NCI-H146 treated with DMSO at 0.1 percent for 48 hours (cell line): ENCODE results near the gene CDC40.
"Not testable (repeated sequence)": the region's sequence is repeated elsewhere in the genome, so short reads cannot be mapped to it uniquely, and the experiment has no call there.

Experiments used
- DNase-seq: peaks from one replicate; lab custom pipeline; 2025; ENCODE audit not compliant: unreplicated experiment; lab: John Stamatoyannopoulos, UW

The CDC40 gene

GRCh38 chr6:110198561-110198960 lies 18.3 kb downstream of the CDC40 start:
- DNase-seq, result no peak

- DNase-seq, result no peak
Observed at GRCh38 chr6:110201151-110201884, 21.1 kb downstream of the CDC40 start.

DNA sequence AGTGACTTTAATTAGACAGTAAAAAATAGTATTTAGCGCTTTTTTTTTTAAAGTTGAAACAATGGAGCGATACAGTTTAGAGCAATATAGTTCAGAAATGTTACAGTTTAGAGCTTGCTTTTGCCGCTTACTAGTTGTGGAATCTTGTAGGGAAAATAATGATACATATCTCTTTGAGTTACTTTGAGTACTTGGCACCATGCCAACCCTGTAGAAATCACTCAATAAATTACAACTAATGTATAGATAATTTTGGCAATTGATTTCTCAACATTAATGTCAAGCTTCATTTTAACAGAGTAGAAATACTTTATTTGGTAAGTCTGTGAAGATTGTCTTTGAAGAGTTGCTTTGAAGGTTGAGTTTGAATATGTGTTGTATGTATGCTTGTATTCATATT lies 27.4 kb downstream of the CDC40 start:
- DNase-seq, result no peak

DNA sequence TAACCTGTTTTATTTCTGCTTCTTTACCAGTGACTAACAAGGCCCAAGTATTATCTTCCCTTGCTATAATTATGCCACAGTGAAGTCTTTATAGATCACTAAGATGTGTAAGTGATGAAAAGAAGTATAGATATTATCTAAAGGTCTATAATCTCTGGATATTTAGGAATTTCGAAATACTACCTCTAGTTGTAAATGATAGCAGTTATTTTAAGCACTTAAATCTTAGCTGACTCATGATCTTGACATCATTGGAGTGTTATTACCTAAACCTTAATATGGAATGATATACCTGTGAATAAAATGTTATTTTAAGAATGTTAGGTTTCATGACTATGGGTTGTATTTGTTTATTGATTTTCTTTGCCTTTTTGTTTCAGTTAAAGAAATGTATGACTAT lies 31.5 kb downstream of the CDC40 start:
- DNase-seq, result no peak

DNA sequence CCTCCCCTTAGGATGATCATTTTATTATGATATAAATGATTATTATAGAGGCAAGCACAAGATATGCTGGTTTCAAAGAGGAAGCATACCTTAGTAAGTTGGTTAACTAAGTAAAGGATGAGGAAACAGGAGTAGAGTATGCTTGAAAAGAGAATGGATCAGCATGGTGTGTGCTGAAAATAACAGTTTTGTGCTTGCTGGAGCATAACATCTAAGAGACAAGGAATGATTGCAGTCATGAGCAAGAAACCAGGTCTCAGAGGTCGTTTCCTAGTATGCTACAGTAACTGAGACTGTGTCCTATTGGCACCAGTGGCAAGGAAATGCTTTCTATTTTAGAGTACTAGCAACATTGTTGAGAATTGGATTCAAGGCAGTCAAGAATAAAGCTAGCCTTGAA lies 34.1 kb downstream of the CDC40 start:
- no peak for DNase-seq

DNA sequence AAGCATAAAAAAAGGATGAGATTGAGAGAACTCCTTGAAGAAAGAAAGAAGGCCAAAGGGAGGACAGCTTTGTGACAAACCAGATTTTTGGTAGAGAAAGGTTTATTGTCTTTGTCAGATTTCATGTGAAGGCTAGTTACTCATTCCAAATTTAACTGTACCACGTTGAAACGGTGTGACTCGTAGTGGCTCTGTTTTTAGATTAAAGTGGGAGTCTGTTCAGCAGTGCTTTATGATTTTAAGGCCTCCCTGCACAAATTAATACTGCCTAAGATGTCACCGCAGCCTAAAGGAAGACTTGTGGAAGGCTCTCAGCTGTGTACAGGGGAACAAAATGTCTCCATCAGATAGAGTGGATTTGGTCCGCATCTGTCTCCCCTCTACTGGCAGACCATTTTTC lies 35.9 kb downstream of the CDC40 start:
- DNase-seq, result no peak

DNA sequence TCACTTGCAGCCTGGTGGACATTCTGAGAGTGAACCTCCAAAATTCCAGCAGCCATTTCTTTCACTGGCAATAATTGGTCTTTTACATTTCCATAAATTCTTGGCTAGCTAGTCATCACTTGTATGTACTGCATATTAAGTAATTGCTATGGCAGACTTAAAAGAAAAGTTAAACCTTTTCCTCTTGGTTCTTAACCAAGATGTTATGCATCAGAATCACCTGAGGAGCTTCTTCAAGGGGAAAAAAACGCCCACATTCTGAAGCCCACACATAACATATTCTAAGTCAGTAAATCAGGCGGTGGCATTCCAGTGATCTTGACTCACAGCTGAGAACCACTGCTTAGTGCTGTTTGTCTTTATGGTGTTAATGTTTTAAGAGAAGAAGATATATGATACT lies 37.0 kb downstream of the CDC40 start:
- no peak for DNase-seq

- no peak for DNase-seq
Observed at GRCh38 chr6:110221738-110222137, 41.5 kb downstream of the CDC40 start.

- DNase-seq, result no peak
Observed at GRCh38 chr6:110226261-110226660, 46.0 kb downstream of the CDC40 start.

GRCh38 chr6:110232450-110232849 lies 52.2 kb downstream of the CDC40 start:
- no peak for DNase-seq

- no peak for DNase-seq
Observed at GRCh38 chr6:110233770-110234374, 53.6 kb downstream of the CDC40 start.

DNA sequence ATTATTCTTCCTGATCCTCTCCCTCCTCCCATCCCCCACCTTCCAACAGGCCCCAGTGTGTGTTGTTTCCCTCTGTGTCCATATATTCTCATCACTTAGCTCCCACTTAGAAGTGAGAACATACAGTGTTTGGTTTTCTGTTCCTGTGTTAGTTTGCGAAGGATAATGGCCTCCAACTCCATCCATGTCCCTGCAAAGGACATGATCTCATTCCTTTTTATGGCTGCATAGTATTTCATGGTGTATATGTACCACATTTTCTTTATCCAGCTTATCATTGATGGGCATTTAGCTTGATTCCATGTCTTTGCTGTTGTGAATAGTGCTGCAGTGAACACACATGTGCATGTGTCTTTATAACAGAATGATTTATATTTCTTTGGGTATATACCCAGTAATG lies 55.8 kb downstream of the CDC40 start:
- DNase-seq, result not testable (repeated sequence)

DNA sequence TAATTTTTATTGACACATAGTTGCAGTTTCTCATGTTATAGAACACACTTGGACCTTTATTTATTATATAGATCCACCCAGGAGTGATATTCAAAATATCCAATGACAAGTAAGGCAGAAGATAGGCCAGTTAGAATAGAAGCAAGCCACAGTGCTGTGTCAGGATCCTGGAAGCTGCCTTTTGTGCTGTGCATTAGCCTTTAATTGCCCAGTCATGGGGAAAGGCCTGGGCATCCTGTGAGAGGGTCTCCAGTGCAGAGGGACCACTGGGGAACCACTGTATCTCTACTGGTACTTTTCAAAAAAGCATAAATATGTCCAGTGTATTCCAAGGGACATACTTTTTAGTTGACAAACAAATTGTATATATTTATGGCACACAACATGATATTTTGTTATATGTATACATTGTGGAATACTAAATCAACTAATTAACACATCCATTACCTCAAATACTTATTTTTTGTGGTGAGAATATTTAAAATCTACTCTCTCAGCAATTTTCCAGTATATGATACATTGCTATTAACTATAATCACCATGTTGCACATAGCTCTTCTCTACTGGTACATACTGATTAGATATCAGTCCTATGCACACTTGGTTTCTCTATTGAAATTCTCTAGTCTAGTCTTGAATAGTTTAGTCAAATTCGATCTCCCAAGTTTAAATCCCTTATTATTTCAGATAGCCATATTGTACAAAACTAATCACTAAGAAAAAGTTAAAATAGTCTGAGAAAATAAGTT lies 59.5 kb downstream of the CDC40 start:
- DNase-seq, result no peak

- DNase-seq, result not testable (repeated sequence)
Observed at GRCh38 chr6:110244621-110245020, 64.4 kb downstream of the CDC40 start.

- no peak for DNase-seq
Observed at GRCh38 chr6:110246378-110246777, 66.2 kb downstream of the CDC40 start.

DNA sequence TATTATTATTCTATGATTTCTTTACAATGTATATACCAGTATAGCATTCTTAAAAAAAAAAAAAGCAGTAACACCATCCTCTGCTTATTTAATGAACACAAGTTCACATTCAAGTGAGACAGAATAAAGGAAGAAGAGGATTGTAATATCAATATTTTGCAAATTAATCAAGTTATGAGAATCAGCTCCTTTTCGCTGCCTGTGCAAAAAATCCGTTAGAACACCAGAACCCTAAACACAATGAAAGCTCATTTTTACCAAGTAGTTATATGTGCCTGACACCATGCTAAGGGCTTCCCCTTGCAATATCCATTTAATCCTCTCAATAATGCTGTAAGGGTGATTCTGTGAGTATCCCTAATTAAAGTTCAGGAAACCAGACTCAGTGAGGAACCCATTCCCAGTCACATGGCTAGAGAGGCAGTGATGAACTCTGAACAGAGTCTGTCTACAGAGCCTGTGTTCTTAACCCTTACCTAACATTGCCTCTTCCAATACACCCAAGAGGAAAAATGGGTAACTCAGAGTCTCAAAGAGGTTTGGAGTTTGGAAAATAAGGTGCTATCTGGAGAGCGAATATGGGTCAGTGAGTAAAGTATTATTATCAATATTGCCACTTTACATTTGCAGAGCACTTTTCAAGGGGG lies 66.8 kb downstream of the CDC40 start:
- no peak for DNase-seq

DNA sequence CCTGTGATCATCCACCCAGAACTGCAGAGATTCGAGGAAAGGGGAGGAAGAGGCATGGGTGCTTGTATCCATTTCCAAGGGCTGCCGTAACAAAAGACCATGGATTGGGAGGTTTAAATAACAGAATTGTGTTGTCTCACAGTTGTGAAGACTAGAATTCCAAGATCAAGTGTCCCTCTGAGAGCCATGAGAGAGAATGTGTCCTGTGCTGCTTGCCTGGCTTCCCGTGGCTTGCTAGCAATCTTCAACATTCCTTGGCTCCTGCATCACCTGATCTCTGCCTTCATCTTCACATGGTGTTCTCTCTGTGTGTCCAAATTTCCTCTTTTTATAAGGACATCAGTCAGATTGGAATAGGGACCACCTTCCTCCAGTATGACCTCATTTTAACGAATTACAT lies 69.8 kb downstream of the CDC40 start:
- no peak for DNase-seq

DNA sequence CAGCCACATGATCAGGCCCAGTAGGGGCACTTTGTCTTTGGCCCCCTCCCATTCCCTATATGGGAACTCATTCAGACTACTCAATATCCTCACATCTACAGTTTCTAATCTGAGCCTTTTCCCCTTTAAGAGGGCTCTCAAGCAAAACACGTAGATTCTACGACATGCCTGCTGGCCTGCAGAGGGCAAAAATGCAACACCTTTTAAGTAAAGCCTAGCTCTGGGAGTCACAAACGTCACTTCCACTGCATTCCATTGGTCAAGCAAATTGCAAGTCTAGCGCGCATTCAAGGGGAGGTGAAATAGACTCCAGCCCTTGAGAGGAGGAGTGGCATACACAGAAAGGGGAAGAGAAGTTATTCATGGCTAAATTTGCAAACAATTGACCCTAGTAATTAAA lies 70.6 kb downstream of the CDC40 start:
- DNase-seq, result no peak

DNA sequence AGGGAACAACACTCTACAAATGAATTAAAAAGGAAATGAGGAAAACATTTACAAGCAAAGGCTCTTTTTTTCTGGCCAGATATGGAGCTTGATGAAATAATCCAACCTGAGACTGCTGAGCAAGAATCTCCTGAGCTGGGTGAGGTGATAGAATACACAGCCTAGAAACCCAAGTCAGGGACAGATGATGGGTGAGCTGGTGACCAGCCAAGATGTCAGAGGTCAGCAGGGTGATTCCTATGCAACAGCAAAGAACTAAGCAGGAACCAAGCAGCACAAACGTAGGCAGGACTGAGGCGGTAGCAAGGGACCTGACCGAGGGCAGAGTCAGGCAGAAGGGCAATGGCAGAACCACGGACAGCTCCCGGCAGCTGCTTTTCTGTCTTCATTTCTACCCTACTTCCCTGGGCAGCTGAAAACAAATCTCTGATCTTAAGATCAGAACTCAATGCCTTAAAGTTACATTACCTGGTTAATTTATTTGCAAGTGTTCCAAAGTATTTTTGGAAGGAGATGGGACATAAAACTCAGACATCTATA lies 75.1 kb downstream of the CDC40 start:
- DNase-seq, result no peak

- DNase-seq, result no peak
Observed at GRCh38 chr6:110256366-110256765, 76.1 kb downstream of the CDC40 start.

GRCh38 chr6:110265273-110265672 lies 85.0 kb downstream of the CDC40 start:
- no peak for DNase-seq
